Measurements from ENCODE around the gene ISY1. TPM values are rescaled to one million over a fixed set of nuclear protein-coding genes. Genes with fewer than 3 reads are reported as not detected.
"Not testable (repeated sequence)": the region's sequence is repeated elsewhere in the genome, so short reads cannot be mapped to it uniquely, and the experiment has no call there.

The ISY1 gene
- total RNA-seq, 1 donor from 2014 or later = 34.0 TPM

DNA sequence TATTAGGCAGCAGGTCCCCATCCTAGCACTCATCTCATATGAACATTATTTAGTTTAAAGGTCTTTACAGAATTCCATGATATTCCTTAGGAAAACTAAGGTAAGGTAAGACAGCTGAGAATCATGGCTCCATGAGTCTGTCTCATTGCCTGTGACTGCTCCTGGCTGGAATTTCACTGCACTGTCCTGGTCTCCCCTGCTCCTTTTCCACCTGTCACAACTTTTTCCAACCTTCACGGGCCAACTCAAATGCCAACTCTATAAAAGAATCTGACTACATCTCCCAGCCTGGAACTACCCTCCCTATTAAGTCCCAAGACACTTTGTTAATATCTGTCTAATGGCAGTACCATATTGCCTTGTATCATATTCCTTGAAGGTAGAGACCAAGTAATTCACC, 15.2 kb upstream of the ISY1 start:
- Mint-ChIP-seq H3K27me3 (no peaks in the 10 kb centered on the region), H3K4me1 (ENCODE audit: low read depth) (peaks cover 23% of the 10 kb centered on the region), H3K9me3 (ENCODE audit: low read depth) (no peaks in the 10 kb centered on the region), H3K36me3 (ENCODE audit: insufficient read depth) (peaks cover 13% of the 10 kb centered on the region), H3K27ac (peak overlapping the region; percentile 10), H3K4me3 (ENCODE audit: low read depth) (no peak overlapping the region)
- DNase-seq (ENCODE audit: low spot score, unreplicated experiment) = no peak
- TF ChIP-seq, protein P1, sequence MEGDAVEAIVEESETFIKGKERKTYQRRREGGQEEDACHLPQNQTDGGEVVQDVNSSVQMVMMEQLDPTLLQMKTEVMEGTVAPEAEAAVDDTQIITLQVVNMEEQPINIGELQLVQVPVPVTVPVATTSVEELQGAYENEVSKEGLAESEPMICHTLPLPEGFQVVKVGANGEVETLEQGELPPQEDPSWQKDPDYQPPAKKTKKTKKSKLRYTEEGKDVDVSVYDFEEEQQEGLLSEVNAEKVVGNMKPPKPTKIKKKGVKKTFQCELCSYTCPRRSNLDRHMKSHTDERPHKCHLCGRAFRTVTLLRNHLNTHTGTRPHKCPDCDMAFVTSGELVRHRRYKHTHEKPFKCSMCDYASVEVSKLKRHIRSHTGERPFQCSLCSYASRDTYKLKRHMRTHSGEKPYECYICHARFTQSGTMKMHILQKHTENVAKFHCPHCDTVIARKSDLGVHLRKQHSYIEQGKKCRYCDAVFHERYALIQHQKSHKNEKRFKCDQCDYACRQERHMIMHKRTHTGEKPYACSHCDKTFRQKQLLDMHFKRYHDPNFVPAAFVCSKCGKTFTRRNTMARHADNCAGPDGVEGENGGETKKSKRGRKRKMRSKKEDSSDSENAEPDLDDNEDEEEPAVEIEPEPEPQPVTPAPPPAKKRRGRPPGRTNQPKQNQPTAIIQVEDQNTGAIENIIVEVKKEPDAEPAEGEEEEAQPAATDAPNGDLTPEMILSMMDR (IDR thresholded peaks at IDR 0.05; ENCODE audit: unreplicated experiment) = no peak

DNA sequence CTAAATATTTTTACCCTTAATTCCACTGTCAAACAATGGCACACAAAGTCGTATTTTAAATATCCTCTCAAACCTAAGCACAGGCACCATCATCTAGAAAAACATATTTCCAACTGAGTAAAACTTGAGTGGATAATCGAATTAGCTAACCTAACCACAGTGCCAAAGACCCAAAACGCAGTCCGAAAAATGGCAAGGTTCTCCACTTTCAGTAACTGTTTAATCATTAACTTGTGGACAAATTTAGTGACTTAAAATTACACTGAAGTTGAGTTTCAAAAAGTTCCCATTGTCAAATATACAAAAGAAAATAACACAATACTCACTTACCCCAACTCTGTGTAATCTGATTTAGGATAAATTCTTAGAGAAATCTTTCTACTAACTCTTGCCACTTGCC, 12.9 kb upstream of the ISY1 start:
- Mint-ChIP-seq H3K27me3 (no peaks in the 10 kb centered on the region), H3K36me3 (ENCODE audit: insufficient read depth) (peaks cover 24% of the 10 kb centered on the region), H3K9me3 (ENCODE audit: low read depth) (no peaks in the 10 kb centered on the region)

DNA sequence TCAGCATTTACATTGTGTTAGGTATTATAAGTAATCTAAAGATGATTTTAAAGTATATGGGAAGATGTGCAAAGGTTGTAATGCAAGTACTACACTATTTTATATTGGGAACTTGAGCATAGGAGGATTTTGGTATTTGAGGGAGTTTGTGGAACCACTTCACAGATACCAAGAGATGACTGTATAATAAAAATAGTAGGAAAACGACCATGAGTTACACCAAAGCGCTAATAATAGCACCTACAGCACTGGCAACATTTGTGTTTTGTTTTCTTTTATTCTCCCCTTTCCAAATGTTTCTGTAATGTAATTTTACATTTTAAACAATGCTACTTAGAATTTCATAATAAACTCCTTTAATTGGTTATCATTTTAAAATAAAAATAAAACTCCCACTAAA, 12.3 kb upstream of the ISY1 start:
- peaks cover 24% of the 10 kb centered on the region for H3K36me3 Mint-ChIP-seq (ENCODE audit: insufficient read depth)
- H3K27me3 Mint-ChIP-seq = no peaks in the 10 kb centered on the region
- H3K4me3 Mint-ChIP-seq (ENCODE audit: low read depth) = no peak overlapping the region
- H3K4me1 Mint-ChIP-seq (ENCODE audit: low read depth) = peaks cover 11% of the 10 kb centered on the region
- no peaks in the 10 kb centered on the region for H3K9me3 Mint-ChIP-seq (ENCODE audit: low read depth)
- TF ChIP-seq, protein P1 (IDR thresholded peaks at IDR 0.05; ENCODE audit: unreplicated experiment) = no peak
- DNase-seq (ENCODE audit: low spot score, unreplicated experiment) = no peak
- H3K27ac Mint-ChIP-seq = no peak overlapping the region

More for the DNA sequence above, 12.9 kb upstream of the ISY1 start:
- H3K27ac Mint-ChIP-seq = no peak overlapping the region
- no peak overlapping the region for H3K4me3 Mint-ChIP-seq (ENCODE audit: low read depth)
- H3K4me1 Mint-ChIP-seq (ENCODE audit: low read depth) = peaks cover 12% of the 10 kb centered on the region
- DNase-seq (ENCODE audit: low spot score, unreplicated experiment) = no peak
- TF ChIP-seq, protein P1 (IDR thresholded peaks at IDR 0.05; ENCODE audit: unreplicated experiment) = no peak

DNA sequence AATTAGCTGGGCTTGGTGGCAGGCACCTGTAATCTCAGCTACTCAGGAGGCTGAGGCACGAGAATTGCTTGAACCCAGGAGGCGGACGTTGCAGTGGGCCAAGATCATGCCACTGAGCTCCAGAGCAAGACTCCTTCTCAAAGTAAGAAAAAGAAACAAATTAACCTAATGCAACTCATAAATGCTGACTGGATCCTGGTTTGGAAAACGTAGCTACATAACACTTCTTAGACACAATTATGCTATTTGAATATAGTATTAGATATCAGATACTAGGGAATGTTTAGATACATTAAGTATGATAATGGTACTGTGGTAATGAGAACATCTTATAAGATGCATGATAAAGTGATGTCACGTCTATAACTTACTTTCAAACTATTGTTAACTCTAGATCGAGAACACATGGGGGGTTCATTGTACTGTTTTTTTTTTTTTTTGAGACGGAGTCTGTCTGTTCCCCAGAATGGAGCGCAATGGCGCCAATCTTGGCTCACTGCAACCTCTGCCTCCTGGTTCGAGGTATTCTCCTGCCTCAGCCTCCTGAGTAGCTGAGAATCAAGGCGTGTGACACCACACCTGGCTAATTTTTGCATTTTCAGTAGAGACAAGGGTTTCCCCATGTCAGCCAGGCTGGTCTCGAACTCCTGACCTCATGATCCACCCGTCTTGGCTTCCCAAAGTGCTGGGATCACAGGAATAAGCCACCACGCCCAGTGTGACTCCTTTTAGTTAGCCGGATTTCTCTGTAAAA, 5.9 kb upstream of the ISY1 start:
- Mint-ChIP-seq H3K36me3 (ENCODE audit: insufficient read depth) (peaks cover 21% of the 10 kb centered on the region), H3K27ac (no peak overlapping the region), H3K4me3 (ENCODE audit: low read depth) (no peak overlapping the region), H3K4me1 (ENCODE audit: low read depth) (peaks cover 6% of the 10 kb centered on the region), H3K9me3 (ENCODE audit: low read depth) (no peaks in the 10 kb centered on the region), H3K27me3 (no peaks in the 10 kb centered on the region)
- no peak for DNase-seq (ENCODE audit: low spot score, unreplicated experiment)
- TF ChIP-seq, protein P1 (IDR thresholded peaks at IDR 0.05; ENCODE audit: unreplicated experiment) = no peak

DNA sequence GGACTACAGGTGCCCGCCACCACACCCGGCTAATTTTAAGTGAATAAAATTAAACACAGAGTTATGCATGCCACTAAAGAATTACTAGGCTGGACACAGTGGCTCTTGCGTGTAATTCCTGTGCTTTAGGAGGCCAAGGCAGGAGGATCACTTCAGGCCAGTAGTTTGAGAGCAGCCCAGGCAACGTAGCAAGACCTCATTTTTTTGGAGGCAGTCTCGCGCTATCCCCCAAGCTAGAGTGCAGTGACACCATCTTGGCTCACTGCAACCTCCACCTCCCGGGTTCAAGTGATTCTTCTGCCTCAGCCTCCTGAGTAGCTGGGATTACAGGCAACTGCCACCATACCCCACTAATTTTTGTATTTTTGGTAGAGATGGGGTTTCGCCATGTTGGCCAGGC, 4.7 kb upstream of the ISY1 start:
- H3K27ac Mint-ChIP-seq; H3K9me3 Mint-ChIP-seq (ENCODE audit: low read depth): not testable (repeated sequence)

DNA sequence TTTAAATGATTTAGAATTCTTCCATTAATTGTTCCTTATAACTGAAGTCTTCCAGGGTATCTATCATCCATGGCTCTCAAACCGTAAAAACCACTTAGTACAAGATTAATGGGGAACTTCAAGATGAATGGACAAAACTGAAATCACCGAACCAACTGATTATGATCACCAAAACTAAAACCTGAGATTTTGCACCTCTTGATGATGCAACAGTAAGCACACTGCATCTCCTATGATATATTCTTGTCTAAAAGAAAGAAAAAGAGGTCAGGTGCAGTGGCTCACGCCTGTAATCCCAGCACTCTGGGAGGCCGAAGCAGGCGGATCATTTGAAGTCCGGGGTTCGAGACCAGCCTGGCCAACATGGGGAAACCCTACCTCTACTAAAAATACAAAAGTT, 3.6 kb upstream of the ISY1 start:
- Mint-ChIP-seq H3K27ac (no peak overlapping the region), H3K9me3 (ENCODE audit: low read depth) (no peaks in the 10 kb centered on the region), H3K27me3 (no peaks in the 10 kb centered on the region), H3K36me3 (ENCODE audit: insufficient read depth) (peaks cover 8% of the 10 kb centered on the region), H3K4me3 (ENCODE audit: low read depth) (no peak overlapping the region), H3K4me1 (ENCODE audit: low read depth) (peaks cover 13% of the 10 kb centered on the region)
- no peak for DNase-seq (ENCODE audit: low spot score, unreplicated experiment)
- TF ChIP-seq, protein P1 (IDR thresholded peaks at IDR 0.05; ENCODE audit: unreplicated experiment) = no peak

More for the DNA sequence above, 4.7 kb upstream of the ISY1 start:
- peaks cover 16% of the 10 kb centered on the region for H3K36me3 Mint-ChIP-seq (ENCODE audit: insufficient read depth)
- not testable (repeated sequence) for DNase-seq (ENCODE audit: low spot score, unreplicated experiment); H3K4me1 Mint-ChIP-seq (ENCODE audit: low read depth); H3K4me3 Mint-ChIP-seq (ENCODE audit: low read depth); H3K27me3 Mint-ChIP-seq

Data from progenitor cell of endocrine pancreas (in vitro differentiated cells).